GM12878 (cell line): ENCODE data around the gene TRIOBP. TPM values are rescaled to one million over a fixed set of nuclear protein-coding genes. Genes with fewer than 3 reads are reported as not detected.

ENCODE experiments used
- ATAC-seq: fragments of 200-7000 bp; cut with Tn5 transposase; 3 replicates; pipeline ENCODE4 v1.9.1; 2020; ENCODE audit warnings: mild to moderate bottlenecking, moderate library complexity
- BruUV-seq: library from RNA; stranded (reverse); fragments of 400-500 nt; replicated peaks from 2 replicates; lab custom pipeline; 2021; lab: Mats Ljungman, UMichigan
- CTCF ChIA-PET: fragments of 300-600 bp; sonication (Branson Sonifier 250); formaldehyde crosslinking; extraction: SDS; loops from one replicate; lab custom pipeline; 2021; ENCODE audit warnings: inconsistent platforms; lab: Yijun Ruan, JAX
- POLR2A ChIA-PET: fragments of 350-600 bp; formaldehyde crosslinking; extraction: SDS; loops from one replicate; lab custom pipeline; 2021; ENCODE audit warnings: inconsistent platforms; lab: Charles Lee
- RAD21 ChIA-PET: fragments of 300-600 bp; sonication (Branson Sonifier 250); formaldehyde crosslinking; loops from one replicate; lab custom pipeline; 2023; ENCODE audit warnings: antibody characterized with exemption; ENCODE audit not compliant: unreplicated experiment; lab: Charles Lee
- SMC1A ChIA-PET: fragments of 300-600 bp; sonication (Branson Sonifier 250); formaldehyde crosslinking; loops from one replicate; lab custom pipeline; 2023; ENCODE audit not compliant: unreplicated experiment, uncharacterized antibody; lab: Charles Lee
- DNase-seq: peaks from one replicate; pipeline ENCODE4 v3.0.0-alpha.2; 2011; ENCODE audit warnings: low read depth, low spot score
- FAIRE-seq: peaks from 3 replicates; lab custom pipeline; 2011; peaks lifted over from hg19 to GRCh38; lab: Jason Lieb, UNC
- H2AFZ ChIP-seq: 2 replicates; pipeline ENCODE4 v1.6.0; 2011; ENCODE audit warnings: low read depth, low read length, control low read depth; ENCODE audit not compliant: control insufficient read depth
- H3K27ac ChIP-seq: 2 replicates; pipeline ENCODE4 v1.5.1; 2011; ENCODE audit warnings: control low read depth; ENCODE audit not compliant: control insufficient read depth, insufficient read depth
- H3K27me3 ChIP-seq, 2 experiments: replicated peaks in 1 of 2; 2 replicates each; pipeline versions ENCODE4 v1.6.0 to v1.6.1; 2011; ENCODE audit warnings: low read length in 1 of 2; ENCODE audit not compliant: control insufficient read depth in 2 of 2, insufficient read depth in 2 of 2
- H3K36me3 ChIP-seq, 2 experiments: 2 replicates each; pipeline ENCODE4 v1.5.1; 2011; ENCODE audit warnings: low read length in 1 of 2; ENCODE audit not compliant: control insufficient read depth in 2 of 2, insufficient read depth in 2 of 2
- H3K4me1 ChIP-seq: 2 replicates; pipeline ENCODE4 v1.6.1; 2011; ENCODE audit warnings: mild to moderate bottlenecking, low read length, moderate library complexity, mixed read lengths; ENCODE audit not compliant: control insufficient read depth, insufficient read depth
- H3K4me2 ChIP-seq: 2 replicates; pipeline ENCODE4 v1.6.0; 2011; ENCODE audit warnings: control low read depth; ENCODE audit not compliant: control insufficient read depth, insufficient read depth
- H3K4me3 ChIP-seq: fragments of 200-600 bp; sonication (generic); 2 replicates; pipeline ENCODE4 v1.5.1; 2016
- H3K79me2 ChIP-seq: 2 replicates; pipeline ENCODE4 v1.6.0; 2011; ENCODE audit warnings: low read length; ENCODE audit not compliant: control insufficient read depth, insufficient read depth
- H3K9ac ChIP-seq: 2 replicates; pipeline ENCODE4 v1.8.0; 2011; ENCODE audit warnings: low read length, control low read depth, mixed read lengths; ENCODE audit not compliant: control insufficient read depth, insufficient read depth
- H3K9me3 ChIP-seq: replicated peaks from 3 replicates; pipeline ENCODE4 v1.5.1; 2011; ENCODE audit warnings: mild to moderate bottlenecking, low read length; ENCODE audit not compliant: control insufficient read depth, insufficient read depth
- H4K20me1 ChIP-seq: 2 replicates; pipeline ENCODE4 v1.6.0; 2011; ENCODE audit not compliant: control insufficient read depth, insufficient read depth
- EED ChIP-seq: sonication (generic); IDR thresholded peaks from 2 replicates; pipeline ENCODE4 v1.6.1; 2016; ENCODE audit warnings: antibody characterized with exemption, low read depth
- EGR1 ChIP-seq, 2 experiments: IDR thresholded peaks; 1 replicate in 1 of 2; 2 replicates in 1 of 2; pipeline ENCODE4 v1.6.1; 2011 to 2012; ENCODE audit warnings: low read depth in 2 of 2, low read length in 2 of 2, borderline replicate concordance in 1 of 2, mild to moderate bottlenecking in 1 of 2, moderate library complexity in 1 of 2
- MYB ChIP-seq: fragments of 150-350 bp; IDR thresholded peaks from 2 replicates; pipeline ENCODE4 v1.6.1; 2014; ENCODE audit warnings: mild to moderate bottlenecking, low read depth, low read length, borderline replicate concordance
- SUPT20H ChIP-seq: IDR thresholded peaks from 2 replicates; pipeline ENCODE4 v1.6.1; 2011; ENCODE audit warnings: low read depth, mild to moderate bottlenecking, low read length, moderate library complexity, borderline replicate concordance; ENCODE audit not compliant: control insufficient read depth
- WGBS: methylation state at CpG from one replicate; pipeline ENCODE4 v1.1.6; 2016; ENCODE audit warnings: low lambda C conversion rate; ENCODE audit not compliant: insufficient replicate concordance, insufficient coverage; ENCODE audit errors: missing lambda C conversion rate; 5-methylcytosine and 5-hydroxymethylcytosine counted together
- in situ Hi-C: fragments of 300-500 bp; cut with MboI; formaldehyde crosslinking; loops from 9 replicates; pipeline ENCODE4 v1.14.3; 2018; ENCODE audit warnings: mixed read lengths
- intact Hi-C: fragments of 100-400 bp; cut with micrococcal nuclease; formaldehyde crosslinking; loops from one replicate; pipeline ENCODE4 v1.14.2; 2022; ENCODE audit not compliant: unreplicated experiment
- polyA plus RNA-seq, 11 experiments: library from polyadenylated mRNA; depleted of rRNA in 4 of 11; unstranded in 6 of 11; stranded (reverse) in 5 of 11; fragments of >200 nt; fragmentation: Nextera tagmentation in 4 of 11; fragmentation: Illumina TruSeq in 1 of 11; extraction: Ambion mirVana in 4 of 11; extraction: Trizol in 1 of 11; gene quantifications; 1 replicate in 1 of 11; 2 replicates in 10 of 11; pipeline versions ENCODE4 v1.2.1 to v1.2.3, GENCODE V29; 2011 to 2016; ENCODE audit warnings: inconsistent platforms in 2 of 11, missing spikeins in 2 of 11, low read depth in 1 of 11
- total RNA-seq, 4 experiments: library from RNA; depleted of rRNA in 3 of 4; stranded (reverse); fragments of >200 nt in 3 of 4; fragmentation: Illumina TruSeq in 1 of 4; extraction: Trizol in 1 of 4; gene quantifications; 2 replicates each; pipeline versions ENCODE4 v1.2.1 to v1.2.3, GENCODE V29; 2013 to 2021
- TF ChIP-seq, protein P1 (sequence below): fragments of 450-650 bp; formaldehyde crosslinking; IDR thresholded peaks from 2 replicates; pipeline ENCODE4 v1.5.0; 2022; ENCODE audit warnings: mild to moderate bottlenecking, missing genetic modification characterization

The TRIOBP gene
- total and polyA plus RNA-seq, 10 of the 15 experiments (the other 5 are each of a cell fraction or from before 2014, with no cell fraction given), result 0.21 to 23.6 (median 11.9) TPM

GRCh38 chr22:37822079-37822833, 125.4 kb downstream of the TRIOBP start:
- Histone ChIP-seq H3K36me3 (no peaks in the 10 kb centered on the region), H3K4me3 (no peak overlapping the region)
- TF ChIP-seq EED (no peak), EGR1 (IDR thresholded peaks at IDR 0.05; ENCODE audit: borderline replicate concordance in 1 of 2, low read depth in 2 of 2, low read length in 2 of 2) (no peak), MYB (no peak), SUPT20H (no peak)
- TF ChIP-seq, protein P1, sequence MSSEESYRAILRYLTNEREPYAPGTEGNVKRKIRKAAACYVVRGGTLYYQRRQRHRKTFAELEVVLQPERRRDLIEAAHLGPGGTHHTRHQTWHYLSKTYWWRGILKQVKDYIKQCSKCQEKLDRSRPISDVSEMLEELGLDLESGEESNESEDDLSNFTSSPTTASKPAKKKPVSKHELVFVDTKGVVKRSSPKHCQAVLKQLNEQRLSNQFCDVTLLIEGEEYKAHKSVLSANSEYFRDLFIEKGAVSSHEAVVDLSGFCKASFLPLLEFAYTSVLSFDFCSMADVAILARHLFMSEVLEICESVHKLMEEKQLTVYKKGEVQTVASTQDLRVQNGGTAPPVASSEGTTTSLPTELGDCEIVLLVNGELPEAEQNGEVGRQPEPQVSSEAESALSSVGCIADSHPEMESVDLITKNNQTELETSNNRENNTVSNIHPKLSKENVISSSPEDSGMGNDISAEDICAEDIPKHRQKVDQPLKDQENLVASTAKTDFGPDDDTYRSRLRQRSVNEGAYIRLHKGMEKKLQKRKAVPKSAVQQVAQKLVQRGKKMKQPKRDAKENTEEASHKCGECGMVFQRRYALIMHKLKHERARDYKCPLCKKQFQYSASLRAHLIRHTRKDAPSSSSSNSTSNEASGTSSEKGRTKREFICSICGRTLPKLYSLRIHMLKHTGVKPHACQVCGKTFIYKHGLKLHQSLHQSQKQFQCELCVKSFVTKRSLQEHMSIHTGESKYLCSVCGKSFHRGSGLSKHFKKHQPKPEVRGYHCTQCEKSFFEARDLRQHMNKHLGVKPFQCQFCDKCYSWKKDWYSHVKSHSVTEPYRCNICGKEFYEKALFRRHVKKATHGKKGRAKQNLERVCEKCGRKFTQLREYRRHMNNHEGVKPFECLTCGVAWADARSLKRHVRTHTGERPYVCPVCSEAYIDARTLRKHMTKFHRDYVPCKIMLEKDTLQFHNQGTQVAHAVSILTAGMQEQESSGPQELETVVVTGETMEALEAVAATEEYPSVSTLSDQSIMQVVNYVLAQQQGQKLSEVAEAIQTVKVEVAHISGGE (CRISPR knock-in tag), result no peak
- TF ChIP-seq, all 136 proteins: peak for 0
- ChIA-PET POLR2A (no interaction called here), SMC1A (no interaction called here), RAD21 (no interaction called here), CTCF (interaction anchor here (0.8 to 0.9 kb wide), 2 partner anchors 33 to 41 kb away, joined by 3 read pairs; no protein-coding TSS in a partner anchor)
- Histone ChIP-seq H3K27ac (no peak overlapping the region), H4K20me1 (no peaks in the 10 kb centered on the region), H3K4me2 (no peak overlapping the region), H3K4me1 (peaks cover 10% of the 10 kb centered on the region), H3K9me3 (no peaks in the 10 kb centered on the region), H3K79me2 (no peaks in the 10 kb centered on the region), H3K9ac (no peak overlapping the region), H2AFZ (no peak overlapping the region), H3K27me3 (peaks cover 0 to 2% of the 10 kb centered on the region in 2 experiments; a peak in 2 of 4 replicates)
- no peak for ATAC-seq
- 37% methylated on average over 8 of the region's 8 CpGs for WGBS
- no TSS peak for BruUV-seq
- DNase-seq, result no peak
- no peak for FAIRE-seq
- in situ Hi-C loops, result no loop called here
- intact Hi-C loops, result no loop called here
